Stimulated activated CD8-positive, alpha-beta memory T cell treated with anti-CD3 and anti-CD28 coated beads, Interleukin-15, amount 100 ng/mL, for 24 hours (primary cell): Measurements from ENCODE around the gene UGP2.
"Not testable (repeated sequence)": the region's sequence is repeated elsewhere in the genome, so short reads cannot be mapped to it uniquely, and the experiment has no call there.

Source experiments
- DNase-seq: peaks from one replicate; pipeline ENCODE4 v3.0.0-alpha.2; 2020; ENCODE audit warnings: low read depth

The UGP2 gene

DNA sequence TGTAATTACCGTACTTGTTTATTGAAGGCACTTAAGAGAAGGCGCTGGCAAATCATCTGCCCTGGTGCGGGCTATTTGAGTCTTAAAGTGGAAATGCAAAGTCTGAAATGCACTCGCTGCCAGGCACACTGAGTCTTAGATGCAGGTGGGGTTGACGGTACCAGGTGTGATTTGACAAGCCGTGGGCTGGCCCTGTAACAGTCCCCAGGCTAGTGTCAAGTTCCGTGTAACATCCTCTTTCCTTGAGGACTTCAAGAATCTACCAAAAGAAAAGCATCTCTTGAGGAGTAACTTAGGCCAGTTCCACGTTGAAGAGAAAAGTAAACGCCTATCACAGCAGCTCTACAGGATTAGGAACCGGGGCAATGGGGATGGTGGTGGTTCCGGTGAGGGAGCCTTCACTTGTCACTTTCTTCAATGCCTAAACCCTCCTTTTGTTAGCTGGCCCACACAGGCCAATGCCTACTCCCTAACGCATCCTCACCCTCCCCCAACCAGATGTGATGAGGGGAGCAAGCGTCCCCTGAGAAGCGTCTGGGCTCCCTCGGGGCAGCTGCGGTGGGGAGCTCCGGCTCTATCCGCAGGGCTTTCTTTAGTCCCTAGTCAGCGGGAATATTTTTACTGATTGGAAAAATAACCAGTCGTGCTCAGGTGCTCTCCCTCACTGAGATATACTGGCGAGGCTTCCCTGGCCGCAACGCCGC lies 1.5 kb upstream of the UGP2 start:
- no peak for DNase-seq

DNA sequence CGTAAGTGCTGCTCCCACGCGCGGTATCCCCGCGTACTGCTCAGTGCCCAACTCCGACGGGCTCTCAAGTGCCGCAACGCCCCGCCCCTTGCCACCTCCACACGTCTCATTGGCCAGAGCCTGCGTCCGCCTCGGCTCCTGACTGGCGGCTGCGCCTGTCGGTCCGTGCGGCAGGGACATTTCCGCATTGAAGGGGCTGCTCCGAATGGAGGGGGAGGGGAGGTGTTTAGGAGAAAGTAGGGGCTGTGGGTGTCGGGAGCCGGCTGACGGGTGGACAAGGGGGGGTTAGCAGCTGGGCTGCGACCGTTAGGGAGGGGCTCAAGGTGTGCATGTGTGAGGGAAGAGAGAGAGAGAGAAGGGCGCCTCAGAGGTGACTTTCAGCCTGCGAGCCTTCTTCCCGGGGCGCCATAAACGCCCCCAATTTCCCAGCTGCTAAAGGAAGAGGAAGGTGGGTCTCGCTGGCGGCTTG lies 877 bp upstream of the UGP2 start:
- peak; percentile 87 for DNase-seq

DNA sequence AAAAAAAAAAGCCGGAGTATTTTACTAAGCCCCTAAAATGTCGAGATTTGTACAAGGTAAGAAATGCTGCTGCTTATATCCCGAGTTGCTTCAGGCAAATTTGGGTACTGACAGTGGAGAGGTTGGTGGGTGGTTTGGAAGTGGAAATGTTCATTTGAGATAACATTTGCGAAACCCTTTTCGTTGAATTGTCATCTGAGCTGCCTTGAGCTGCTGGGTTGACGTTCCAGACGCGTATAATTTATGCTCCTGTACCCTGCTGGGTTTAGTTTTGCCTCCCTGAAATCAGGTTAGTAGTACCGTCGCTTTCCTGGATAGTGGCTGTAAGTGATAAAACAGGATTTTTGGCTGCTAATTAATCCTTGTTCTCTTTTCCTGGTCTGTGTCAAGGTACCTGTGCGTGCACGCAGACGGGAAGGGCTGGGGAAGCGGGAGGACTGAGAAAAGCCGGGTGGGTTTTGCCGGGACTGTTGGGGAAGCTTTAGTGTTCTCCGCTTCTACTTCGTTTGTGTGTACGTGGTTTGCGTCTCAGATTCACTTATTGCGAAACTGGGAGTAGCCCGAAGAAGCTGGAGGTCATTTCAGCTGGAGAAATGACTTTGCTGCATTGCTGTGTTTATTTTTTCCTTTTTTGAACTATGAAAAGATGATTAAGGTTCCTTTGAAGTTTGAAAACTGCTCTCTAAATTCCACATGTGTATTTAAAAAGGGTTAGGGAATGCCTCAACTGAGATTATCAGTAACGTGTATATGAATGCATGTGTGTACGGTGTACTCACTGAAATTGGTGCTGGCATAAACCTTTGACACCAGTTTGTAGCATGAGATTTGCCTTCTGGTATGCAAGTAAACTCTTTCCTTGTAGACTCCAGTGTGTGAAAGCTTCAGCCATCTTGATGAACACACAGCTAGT lies 709 bp downstream of the UGP2 start:
- no peak for DNase-seq

DNA sequence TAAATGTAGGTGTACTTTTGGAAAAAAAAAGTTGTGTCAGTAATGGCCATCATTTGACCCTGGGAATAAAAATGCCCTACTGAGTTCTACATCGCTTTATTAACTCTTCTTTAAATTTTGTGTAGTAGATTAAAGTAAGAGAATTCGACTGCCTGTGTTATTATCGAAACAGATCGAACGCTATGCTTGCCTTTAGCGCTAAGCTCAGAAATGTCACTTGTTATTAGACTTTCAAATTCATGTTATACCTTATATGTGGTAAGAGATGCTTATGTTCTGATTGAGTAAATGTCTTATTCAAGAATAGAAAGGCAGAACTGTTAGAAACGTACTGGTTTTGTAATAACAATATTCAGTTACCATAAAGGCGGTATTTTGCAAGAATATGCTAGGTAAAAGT lies 1.4 kb downstream of the UGP2 start:
- no peak for DNase-seq

DNA sequence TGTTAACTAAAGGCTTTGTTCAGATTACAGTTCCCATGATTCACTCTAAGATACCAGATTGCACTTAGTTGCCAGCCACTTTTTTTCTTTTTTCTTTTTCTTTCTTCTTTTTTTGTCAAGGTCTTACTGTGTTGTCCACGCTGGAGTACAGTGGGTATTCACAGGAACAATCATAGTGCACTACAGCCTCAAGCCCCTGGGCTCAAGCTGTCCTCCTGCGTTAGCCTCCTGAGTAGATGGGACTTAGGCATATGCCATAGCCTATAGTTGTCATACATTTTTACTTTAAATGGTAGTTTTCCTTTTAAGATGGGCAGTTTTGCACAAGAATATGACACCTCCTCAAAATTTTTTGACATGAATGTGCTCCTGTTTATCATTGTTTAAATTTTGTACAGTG lies 2.1 kb downstream of the UGP2 start:
- DNase-seq, result no peak

DNA sequence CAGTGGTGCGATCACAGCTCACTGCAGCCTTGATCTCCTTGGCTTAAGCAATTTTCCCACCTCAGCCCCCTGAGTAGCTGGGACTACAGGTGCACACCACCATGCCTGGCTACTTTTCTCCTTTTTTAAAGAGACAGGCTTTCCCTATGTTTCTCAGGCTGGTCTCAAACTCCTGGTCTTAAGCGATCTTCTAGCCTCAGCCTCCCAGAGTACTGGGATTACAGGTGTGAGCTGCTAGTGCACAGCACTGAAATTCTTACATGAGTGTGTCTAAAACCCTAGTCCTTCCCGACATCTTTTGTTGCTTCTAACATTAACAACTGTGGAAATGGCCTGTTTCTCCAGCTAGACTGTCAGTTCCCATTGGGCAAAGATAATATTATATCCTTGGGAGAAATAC lies 2.9 kb downstream of the UGP2 start:
- DNase-seq, result no peak

DNA sequence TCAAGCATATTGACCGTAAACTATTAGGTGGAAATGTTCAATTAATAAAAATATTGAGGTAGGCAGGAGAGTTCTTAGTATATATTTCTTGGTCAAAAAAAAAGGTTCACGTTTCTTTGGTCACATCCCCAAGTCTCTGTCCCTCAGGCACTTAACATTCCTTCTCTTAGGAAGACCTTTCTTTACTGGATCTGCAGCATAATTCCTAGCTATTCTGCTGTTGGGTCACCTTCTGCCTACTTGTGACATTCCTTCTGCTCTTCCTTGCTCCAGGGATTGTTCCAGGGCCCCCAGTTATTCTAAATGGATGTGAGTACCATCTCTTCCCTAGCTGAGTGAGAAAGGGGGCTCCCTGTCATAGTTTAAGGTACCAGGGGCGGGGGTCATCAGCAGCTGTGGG lies 4.2 kb downstream of the UGP2 start:
- DNase-seq, result no peak

DNA sequence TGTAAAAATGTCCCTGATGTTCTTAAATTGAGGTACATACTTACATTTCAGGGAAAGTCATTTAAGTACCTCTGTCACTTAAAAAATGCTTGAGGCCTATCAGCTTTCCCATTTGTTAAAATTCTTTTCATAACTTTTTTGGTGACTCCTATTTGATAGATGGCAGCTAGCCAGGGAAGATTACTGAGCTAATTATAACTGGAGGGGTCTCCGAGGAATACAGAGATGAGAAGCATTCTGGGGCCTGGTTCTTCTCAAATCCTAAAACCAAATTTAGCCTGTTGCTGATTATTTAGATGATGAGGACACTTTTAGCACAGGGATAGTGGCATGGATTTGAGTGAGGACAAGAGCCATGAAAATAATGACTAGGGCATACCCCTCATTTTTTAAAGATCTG lies 4.8 kb downstream of the UGP2 start:
- DNase-seq, result no peak

DNA sequence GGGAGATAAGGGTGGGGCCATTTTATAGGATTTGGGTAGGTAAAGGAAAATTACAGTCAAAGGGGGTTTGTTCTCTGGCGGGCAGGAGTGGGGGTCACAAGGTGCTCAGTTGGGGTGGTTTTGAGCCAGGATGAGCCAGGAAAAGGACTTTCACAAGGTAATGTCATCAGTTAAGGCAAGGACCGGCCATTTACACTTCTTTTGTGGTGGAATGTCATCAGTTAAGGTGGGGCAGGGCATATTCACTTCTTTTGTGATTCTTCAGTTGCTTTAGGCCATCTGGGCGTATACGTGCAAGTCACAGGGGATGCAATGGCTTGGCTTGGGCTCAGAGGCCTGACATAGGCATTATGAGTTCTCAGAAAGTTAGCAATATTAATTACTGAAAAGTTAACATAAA lies 5.9 kb downstream of the UGP2 start:
- not testable (repeated sequence) for DNase-seq

DNA sequence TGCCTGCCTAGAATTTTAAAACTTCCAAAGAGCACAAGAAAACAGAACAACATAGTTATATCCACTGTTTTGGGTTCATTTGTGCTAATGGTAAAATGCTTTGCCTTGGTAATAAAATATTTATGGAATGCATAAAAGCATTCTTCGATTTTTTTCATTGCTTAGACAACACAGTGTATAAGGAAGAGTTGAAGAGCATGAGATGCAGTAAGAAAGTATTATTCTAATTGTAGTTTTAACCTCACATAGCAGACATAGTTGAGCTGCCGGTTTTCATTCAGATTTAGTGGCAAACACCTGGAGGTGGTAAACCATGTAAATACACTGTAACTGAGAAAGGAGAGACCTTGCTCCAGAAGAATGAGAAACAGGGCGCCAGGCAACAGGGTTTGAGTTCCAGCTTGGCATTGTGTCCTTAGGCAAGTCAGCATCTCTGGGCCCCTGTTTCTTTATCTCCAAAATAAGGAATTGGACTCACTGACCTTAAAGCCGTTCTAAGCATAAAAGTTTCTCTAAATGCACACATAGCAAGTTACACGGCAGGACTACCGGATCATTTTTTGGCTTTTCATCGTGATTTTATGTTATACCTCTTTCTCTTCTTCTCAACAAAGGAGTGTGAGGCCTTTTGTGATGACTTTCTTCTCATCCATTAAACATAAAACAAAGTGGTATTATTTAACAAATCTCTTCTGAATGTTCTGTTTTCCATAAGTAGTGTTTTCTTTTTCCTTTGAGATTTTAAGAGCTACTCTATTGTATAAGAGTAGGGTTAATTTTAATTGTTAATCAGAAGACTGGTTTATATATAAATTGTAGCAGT lies 7.9 kb downstream of the UGP2 start:
- DNase-seq, result no peak

DNA sequence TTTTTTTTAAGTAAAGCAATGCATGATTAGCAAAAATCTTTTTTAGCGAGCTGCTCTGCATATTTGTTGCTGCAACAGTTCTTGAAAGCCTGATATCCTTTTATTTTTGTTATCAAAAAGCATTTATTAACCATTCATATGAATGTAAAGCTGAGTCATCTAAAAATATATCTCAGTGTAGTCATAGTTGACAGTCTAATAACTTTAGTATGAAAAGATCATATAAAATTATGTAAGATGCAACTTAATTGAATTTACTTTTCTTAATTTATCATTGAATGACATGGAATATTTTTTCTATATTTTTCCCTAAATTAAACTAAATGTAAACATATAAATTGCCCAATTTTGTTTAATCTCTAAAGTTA lies 8.5 kb downstream of the UGP2 start:
- no peak for DNase-seq

DNA sequence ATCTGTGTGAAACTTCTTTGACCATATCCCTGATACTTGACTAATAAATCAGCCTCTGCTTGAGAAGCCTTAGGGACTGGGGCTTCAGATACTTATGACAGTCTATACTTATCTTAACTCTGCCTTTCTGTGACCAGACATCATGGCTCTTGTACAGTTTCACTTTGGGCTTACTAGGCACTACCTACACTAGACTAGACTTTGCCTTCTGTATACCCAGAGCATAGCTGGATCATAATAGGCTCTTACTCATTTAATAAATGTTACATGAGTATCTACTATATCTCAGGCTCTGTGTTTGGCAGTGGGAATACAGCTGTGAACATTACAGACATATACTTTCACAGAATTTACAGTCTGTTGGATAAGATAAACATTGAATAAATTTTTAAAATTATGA lies 9.0 kb downstream of the UGP2 start:
- no peak for DNase-seq

DNA sequence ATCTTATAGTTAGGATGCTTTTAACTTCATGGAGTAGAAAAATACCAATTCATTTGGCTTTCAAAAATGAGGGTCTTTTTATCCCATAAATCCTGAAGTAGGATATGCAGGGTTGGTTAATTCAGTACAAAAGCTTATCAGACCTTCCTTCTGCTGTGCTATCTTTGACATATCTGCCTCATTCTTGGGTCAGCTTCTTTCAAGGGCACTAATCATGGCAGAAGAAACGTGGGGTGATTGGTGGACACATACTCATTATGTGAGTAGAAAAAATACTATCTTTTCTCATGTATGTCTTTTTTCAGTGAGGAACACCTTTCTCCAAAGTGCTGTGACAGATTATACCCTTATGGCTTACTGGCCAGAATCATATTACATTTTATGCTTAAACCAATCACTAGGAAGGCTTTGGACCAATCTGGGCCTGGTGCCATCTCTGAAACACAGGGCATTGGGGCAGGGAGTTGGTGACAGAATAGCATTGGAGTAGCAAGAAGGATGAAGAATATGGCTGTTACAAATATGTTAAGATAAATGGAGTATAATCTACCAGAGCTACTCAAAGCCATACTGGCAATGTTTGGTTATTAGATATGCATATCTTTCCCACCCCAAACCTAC lies 10.1 kb downstream of the UGP2 start:
- no peak for DNase-seq

DNA sequence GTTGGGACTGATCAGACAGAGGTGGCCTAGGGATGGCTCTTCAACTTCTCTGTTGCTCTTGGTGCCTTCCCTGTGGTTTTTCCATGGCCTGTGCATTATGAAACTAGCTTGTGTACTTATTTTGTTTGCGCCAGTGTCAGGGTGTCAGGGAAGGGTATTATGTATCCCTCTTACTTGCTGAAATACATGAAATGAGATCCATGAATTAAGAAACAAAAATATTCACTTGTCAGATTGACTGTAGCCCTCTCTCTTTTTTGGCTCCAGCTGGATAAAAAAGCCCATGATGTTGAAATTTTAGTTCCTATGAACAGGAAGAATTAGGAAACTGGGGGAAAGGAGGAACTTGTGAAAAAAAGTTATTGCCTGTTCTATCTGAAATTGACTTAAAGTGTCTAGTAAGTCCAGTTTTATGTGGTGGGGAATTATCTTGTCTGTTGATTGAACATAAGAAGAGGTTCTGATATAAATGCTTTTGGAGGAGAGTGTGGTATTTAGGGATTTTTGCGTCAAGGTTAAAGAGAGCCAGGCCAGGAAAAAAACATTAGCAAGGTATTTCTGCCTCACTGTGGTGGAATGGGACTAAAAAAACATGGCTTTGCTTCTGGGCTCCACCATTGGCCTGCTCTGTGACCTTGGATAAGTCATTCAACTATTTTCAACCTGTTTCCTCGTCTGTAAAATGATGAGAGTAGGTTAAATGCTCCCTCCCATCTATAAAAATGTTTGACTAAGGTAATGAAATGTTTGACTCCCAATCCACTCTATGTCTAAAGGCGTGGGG lies 12.0 kb downstream of the UGP2 start:
- no peak for DNase-seq

DNA sequence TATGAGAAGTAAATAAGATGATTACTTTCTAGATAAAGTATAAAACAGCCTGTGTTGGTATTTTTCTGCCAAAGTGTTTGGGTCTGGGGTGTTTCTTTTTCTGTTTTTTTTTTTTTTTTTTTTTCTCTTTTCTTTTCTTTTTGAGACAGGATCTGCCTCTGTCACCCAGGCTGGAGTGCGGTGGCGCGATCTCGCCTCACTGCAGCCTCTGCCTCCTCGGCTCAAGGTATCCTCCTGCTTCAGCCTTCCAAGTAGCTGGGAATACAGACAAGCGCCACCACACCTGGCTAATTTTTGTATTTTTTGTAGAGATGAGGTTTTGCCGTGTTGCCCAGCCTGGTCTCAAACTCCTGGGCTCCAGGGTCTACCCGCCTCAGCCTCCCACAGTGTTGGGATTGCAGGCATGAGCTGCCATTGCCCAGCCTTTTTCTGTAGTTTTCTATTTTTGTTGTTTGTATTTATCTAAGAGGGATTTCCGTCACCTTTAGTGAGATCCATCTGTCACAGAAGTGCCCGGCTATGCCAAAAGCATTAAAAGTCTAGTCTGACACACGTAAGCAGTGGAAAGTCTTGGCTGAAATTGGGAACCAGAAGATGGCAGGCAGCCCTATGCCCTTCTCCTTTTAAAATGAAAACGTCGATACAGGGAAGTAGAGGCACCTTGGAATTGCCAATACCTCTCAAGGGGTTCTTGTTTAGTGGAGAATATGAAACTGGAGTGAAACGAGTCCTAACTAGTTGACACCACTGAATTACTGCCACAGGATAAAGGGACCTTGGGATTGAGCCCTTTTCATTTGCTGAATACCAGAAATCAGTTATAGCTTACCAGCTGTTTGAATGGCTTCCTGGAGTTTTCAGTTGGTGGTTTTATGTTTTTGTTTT lies 14.0 kb downstream of the UGP2 start:
- DNase-seq, result no peak

DNA sequence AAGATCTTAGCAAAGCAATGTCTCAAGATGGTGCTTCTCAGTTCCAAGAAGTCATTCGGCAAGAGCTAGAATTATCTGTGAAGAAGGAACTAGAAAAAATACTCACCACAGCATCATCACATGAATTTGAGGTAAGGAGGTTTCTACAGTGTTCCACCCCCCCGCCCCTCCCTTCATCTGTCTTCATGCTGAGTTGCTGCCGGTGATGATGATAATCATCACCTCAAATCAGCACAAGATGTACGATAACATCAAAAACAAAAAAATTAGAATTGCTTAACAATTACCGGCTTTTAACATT lies 14.6 kb downstream of the UGP2 start:
- no peak for DNase-seq

DNA sequence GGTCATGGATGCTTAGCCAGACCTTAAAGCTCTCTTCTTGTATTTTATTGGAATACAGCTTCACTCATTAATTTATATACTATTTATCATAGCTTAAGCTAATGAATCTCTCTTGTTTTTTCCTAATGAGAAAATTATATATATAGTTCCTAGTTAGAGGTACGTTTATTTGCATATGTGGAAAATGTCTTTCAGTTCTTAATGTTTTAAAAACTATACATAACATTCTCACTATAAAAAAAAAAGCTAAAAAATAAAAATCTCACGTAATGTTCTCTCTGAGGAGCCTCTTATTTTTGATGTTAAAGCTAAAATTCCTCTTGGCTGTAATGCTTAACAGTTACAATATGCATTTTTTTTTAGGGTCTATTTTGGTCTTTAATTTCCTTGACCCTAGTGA lies 16.6 kb downstream of the UGP2 start:
- DNase-seq, result no peak

DNA sequence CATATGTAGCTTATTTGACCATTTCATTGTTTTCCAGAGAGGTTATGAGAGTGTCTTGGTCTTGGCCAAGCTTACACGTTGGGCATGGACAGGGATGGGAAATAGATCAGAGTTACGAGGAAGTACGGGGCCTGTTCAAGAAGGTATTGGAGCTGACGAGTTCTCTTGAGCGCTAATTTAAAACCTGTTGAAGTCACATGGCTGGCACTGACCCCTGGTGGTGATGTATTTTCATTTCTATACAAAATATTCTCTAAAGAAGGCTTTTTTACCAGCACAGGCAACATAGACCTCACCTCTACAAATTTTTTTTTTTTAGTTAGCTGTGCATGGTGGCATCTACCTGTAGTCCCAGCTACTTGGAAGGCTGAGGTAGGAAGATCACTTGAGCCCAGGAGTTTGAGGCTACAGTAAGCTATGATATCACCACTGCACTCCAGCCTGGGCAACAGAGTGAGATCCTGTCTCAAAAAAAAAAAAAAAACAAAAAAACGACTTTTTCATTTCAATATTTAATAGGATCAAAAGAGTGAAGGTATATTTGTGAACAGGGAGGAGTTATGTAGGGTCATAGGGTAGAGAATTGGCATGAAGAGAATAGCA lies 19.6 kb downstream of the UGP2 start:
- DNase-seq, result no peak

DNA sequence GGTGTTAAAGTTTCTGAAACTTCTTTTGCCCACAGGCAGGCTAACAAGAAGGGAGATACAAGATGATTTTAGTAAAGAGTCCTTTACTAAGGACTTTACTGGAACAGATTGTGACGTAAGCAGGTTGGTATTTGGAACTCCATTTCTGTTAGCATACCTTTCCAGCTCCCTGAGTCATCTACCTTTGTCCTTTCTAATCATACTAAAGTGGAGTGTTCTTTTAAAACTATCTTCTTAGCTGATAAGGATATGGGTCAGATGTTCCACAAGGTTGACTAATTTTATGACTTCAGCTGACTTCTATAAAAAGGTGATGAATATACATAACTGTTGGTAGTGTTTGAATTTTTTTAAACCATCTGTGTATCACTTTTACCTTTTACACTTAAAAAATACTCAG lies 21.1 kb downstream of the UGP2 start:
- DNase-seq, result no peak

DNA sequence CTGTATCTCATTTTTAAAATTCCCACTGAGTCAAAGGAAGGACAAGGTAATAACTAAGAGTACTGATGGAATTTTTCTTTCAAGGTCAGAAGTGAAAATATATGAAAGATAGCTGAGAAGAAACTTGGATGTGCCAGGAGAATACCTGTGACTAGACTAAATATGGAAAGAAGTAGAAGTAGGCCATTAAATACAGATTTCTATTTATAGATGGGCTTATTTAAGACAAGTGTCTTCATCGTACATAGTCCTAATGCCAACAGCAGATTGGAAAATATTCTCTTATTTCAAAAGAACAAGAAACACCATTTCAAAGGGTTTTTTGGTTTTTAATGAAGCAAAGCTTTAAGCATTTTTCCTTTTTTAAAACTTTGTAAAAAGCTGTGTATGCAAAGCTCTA lies 22.0 kb downstream of the UGP2 start:
- DNase-seq, result no peak
